Measurements from ENCODE around the gene MACC1. TPM values are rescaled to one million over a fixed set of nuclear protein-coding genes. Genes with fewer than 3 reads are reported as not detected.

MACC1 gene
- total RNA-seq, 1 donor: 0.36 TPM

DNA sequence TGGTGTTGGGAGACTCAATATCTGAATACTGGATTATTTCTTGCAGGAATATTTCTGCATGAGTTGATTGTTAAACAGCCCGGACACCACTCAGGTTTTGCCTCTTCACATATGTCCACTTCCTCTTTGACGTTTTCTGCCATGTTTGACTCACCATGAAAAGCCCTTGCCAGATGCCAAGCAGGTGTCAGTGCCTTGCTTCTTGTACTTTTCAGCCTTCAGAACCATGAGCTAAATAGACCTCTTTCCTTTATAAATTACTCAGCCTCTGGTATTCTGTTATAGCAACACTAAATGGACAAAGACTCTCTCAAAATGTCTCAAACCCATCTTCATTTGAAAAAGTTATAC lies 24.7 kb upstream of the MACC1 start:
- Histone ChIP-seq H3K4me3 (ENCODE audit: insufficient read depth, low read length) (no peak overlapping the region), H3K79me2 (ENCODE audit: insufficient read depth, low read length) (no peaks in the 10 kb centered on the region), H3K27ac (ENCODE audit: low read depth, low read length) (peak overlapping the region; percentile 38), H3K9me3 (ENCODE audit: low read depth, low read length) (no peaks in the 10 kb centered on the region), H3K36me3 (ENCODE audit: insufficient read depth, low read length) (no peaks in the 10 kb centered on the region), H3K27me3 (ENCODE audit: insufficient read depth, low read length) (no peaks in the 10 kb centered on the region), H2AFZ (ENCODE audit: low read length) (no peak overlapping the region), H3K4me2 (ENCODE audit: insufficient read depth, low read length) (no peak overlapping the region), H4K20me1 (ENCODE audit: insufficient read depth, low read length) (no peaks in the 10 kb centered on the region), H3K4me1 (ENCODE audit: insufficient read depth, low read length) (peaks cover 21% of the 10 kb centered on the region)
- DNase-seq (ENCODE audit: insufficient read length, low spot score, missing footprints): no peak
- TF ChIP-seq CTCF (IDR thresholded peaks at IDR 0.05; ENCODE audit: extremely low read depth, low read depth, low read length): no peak

- no peaks in the 10 kb centered on the region for H3K27me3 ChIP-seq (ENCODE audit: insufficient read depth, low read length)
- H4K20me1 ChIP-seq (ENCODE audit: insufficient read depth, low read length): no peaks in the 10 kb centered on the region
- peaks cover 21% of the 10 kb centered on the region for H3K4me1 ChIP-seq (ENCODE audit: insufficient read depth, low read length)
- DNase-seq (ENCODE audit: insufficient read length, low spot score, missing footprints): peak; percentile 44
- no peaks in the 10 kb centered on the region for H3K9me3 ChIP-seq (ENCODE audit: low read depth, low read length)
- no peaks in the 10 kb centered on the region for H3K36me3 ChIP-seq (ENCODE audit: insufficient read depth, low read length)
- no peak overlapping the region for H3K4me3 ChIP-seq (ENCODE audit: insufficient read depth, low read length)
- no peaks in the 10 kb centered on the region for H3K79me2 ChIP-seq (ENCODE audit: insufficient read depth, low read length)
- H3K27ac ChIP-seq (ENCODE audit: low read depth, low read length): peak overlapping the region; percentile 83
- no peak for TF ChIP-seq CTCF (IDR thresholded peaks at IDR 0.05; ENCODE audit: extremely low read depth, low read depth, low read length)
- no peak overlapping the region for H2AFZ ChIP-seq (ENCODE audit: low read length)
- H3K4me2 ChIP-seq (ENCODE audit: insufficient read depth, low read length): peak overlapping the region; percentile 37
Observed at GRCh38 chr7:20241194-20241910, 24.2 kb upstream of the MACC1 start.

GRCh38 chr7:20240080-20240926 lies 23.1 kb upstream of the MACC1 start:
- DNase-seq (ENCODE audit: insufficient read length, low spot score, missing footprints): no peak
- Histone ChIP-seq H3K4me3 (ENCODE audit: insufficient read depth, low read length) (no peak overlapping the region), H3K9me3 (ENCODE audit: low read depth, low read length) (no peaks in the 10 kb centered on the region), H3K27ac (ENCODE audit: low read depth, low read length) (peak overlapping the region; percentile 83), H3K27me3 (ENCODE audit: insufficient read depth, low read length) (no peaks in the 10 kb centered on the region), H2AFZ (ENCODE audit: low read length) (no peak overlapping the region), H4K20me1 (ENCODE audit: insufficient read depth, low read length) (no peaks in the 10 kb centered on the region), H3K79me2 (ENCODE audit: insufficient read depth, low read length) (no peaks in the 10 kb centered on the region), H3K4me2 (ENCODE audit: insufficient read depth, low read length) (peak overlapping the region; percentile 37), H3K4me1 (ENCODE audit: insufficient read depth, low read length) (peaks cover 21% of the 10 kb centered on the region), H3K36me3 (ENCODE audit: insufficient read depth, low read length) (no peaks in the 10 kb centered on the region)
- no peak for TF ChIP-seq CTCF (IDR thresholded peaks at IDR 0.05; ENCODE audit: extremely low read depth, low read depth, low read length)

- Histone ChIP-seq H2AFZ (ENCODE audit: low read length) (no peak overlapping the region), H3K27me3 (ENCODE audit: insufficient read depth, low read length) (no peaks in the 10 kb centered on the region), H3K4me3 (ENCODE audit: insufficient read depth, low read length) (no peak overlapping the region), H3K4me1 (ENCODE audit: insufficient read depth, low read length) (peaks cover 21% of the 10 kb centered on the region), H3K4me2 (ENCODE audit: insufficient read depth, low read length) (no peak overlapping the region), H3K27ac (ENCODE audit: low read depth, low read length) (no peak overlapping the region), H3K36me3 (ENCODE audit: insufficient read depth, low read length) (no peaks in the 10 kb centered on the region), H4K20me1 (ENCODE audit: insufficient read depth, low read length) (no peaks in the 10 kb centered on the region), H3K79me2 (ENCODE audit: insufficient read depth, low read length) (no peaks in the 10 kb centered on the region), H3K9me3 (ENCODE audit: low read depth, low read length) (no peaks in the 10 kb centered on the region)
- no peak for TF ChIP-seq CTCF (IDR thresholded peaks at IDR 0.05; ENCODE audit: extremely low read depth, low read depth, low read length)
- DNase-seq (ENCODE audit: insufficient read length, low spot score, missing footprints): no peak
Observed at GRCh38 chr7:20238754-20239324, 21.7 kb upstream of the MACC1 start.
